B cell (primary cell): ENCODE measurements around the gene DAW1.

ENCODE experiments used
- EZH2 ChIP-seq: IDR thresholded peaks from 2 replicates; pipeline ENCODE4 v1.6.1; 2012; ENCODE audit warnings: borderline replicate concordance, low read depth, mild to moderate bottlenecking, moderate library complexity, low read length; ENCODE audit not compliant: insufficient read depth, poor library complexity, severe bottlenecking
- TF ChIP-seq, protein P1 (sequence below): fragments of 200-600 bp; IDR thresholded peaks from one replicate; pipeline ENCODE4 v1.8.0; 2022; ENCODE audit warnings: antibody characterized with exemption, mild to moderate bottlenecking

DNA sequence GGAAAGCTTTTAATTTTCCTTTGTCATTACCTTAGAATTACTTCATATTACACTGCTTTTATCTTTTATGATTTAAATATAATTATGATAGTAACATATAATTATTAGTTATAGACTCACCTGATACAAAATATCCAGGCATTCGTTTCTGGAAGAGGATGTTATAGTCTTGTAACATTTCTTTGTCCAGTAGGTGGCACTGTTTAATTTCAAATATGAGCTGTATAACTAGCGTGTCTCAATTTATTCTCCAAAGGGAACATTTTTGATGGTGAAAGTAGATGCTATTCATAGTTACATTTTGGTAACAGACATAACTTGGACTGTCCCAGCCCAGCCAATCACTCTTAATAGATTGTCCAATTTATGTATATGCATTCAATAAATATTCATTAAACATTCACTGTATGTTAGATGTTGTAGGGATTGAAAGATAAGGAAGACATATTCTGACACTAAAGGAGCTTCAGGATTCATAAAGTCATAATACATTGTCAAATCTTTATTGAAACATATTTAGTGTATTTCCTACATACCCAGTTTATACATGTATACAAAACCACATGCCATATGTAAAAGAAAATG, 19.2 kb downstream of the DAW1 start:
- TF ChIP-seq, protein P1, sequence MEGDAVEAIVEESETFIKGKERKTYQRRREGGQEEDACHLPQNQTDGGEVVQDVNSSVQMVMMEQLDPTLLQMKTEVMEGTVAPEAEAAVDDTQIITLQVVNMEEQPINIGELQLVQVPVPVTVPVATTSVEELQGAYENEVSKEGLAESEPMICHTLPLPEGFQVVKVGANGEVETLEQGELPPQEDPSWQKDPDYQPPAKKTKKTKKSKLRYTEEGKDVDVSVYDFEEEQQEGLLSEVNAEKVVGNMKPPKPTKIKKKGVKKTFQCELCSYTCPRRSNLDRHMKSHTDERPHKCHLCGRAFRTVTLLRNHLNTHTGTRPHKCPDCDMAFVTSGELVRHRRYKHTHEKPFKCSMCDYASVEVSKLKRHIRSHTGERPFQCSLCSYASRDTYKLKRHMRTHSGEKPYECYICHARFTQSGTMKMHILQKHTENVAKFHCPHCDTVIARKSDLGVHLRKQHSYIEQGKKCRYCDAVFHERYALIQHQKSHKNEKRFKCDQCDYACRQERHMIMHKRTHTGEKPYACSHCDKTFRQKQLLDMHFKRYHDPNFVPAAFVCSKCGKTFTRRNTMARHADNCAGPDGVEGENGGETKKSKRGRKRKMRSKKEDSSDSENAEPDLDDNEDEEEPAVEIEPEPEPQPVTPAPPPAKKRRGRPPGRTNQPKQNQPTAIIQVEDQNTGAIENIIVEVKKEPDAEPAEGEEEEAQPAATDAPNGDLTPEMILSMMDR: peak; percentile 87
- TF ChIP-seq EZH2: no peak
